Stomach (tissue), 9 donors: ENCODE data around the gene TTC33. TPM values are rescaled to one million over a fixed set of nuclear protein-coding genes. Genes with fewer than 3 reads are reported as not detected.
A peak's percentile ranks its signal among the peaks of the same experiment; 100 is the strongest.

Experiments used
- DNase-seq, 2 donors: peaks; one replicate each; pipeline versions ENCODE4 v3.0.0 to v3.0.0-alpha.2; 2013 to 2019
- H3K27ac ChIP-seq, 5 donors: fragments of 200-600 bp in 4 of 5; sonication (generic) in 4 of 5; one replicate each; pipeline ENCODE4 v1.5.1; 2013 to 2019; ENCODE audit warnings: mild to moderate bottlenecking in 1 of 5, moderate library complexity in 1 of 5
- H3K27me3 ChIP-seq, 3 donors: fragments of 200-600 bp; sonication (generic); one replicate each; pipeline ENCODE4 v1.5.1; 2017 to 2019; ENCODE audit warnings: mixed run types in 1 of 3
- H3K36me3 ChIP-seq, 4 donors: fragments of 200-600 bp; sonication (generic); 1 replicate in 3 of 4; 2 replicates in 1 of 4; pipeline ENCODE4 v1.5.1; 2016 to 2019
- H3K4me1 ChIP-seq, 4 donors: fragments of 200-600 bp; sonication (generic); one replicate each; pipeline ENCODE4 v1.5.1; 2016 to 2019
- H3K4me3 ChIP-seq, 4 donors: fragments of 200-600 bp; sonication (generic) in 3 of 4; one replicate each; pipeline ENCODE4 v1.5.1; 2016 to 2019; ENCODE audit warnings: mild to moderate bottlenecking in 1 of 4
- H3K9me3 ChIP-seq, 4 donors: fragments of 200-600 bp; sonication (generic); one replicate each; pipeline ENCODE4 v1.5.1; 2016 to 2019
- EP300 ChIP-seq: sonication (generic); formaldehyde crosslinking; IDR thresholded peaks from one replicate; pipeline ENCODE4 v1.6.1; 2017; ENCODE audit warnings: antibody characterized with exemption
- POLR2A ChIP-seq, 4 donors: fragments of 450-650 bp; IDR thresholded peaks; one replicate each; pipeline ENCODE4 v1.6.1; 2016; ENCODE audit warnings: antibody characterized with exemption in 4 of 4, control low read depth in 2 of 4, mild to moderate bottlenecking in 1 of 4, moderate library complexity in 1 of 4
- POLR2AphosphoS5 ChIP-seq, 3 donors: sonication (generic); formaldehyde crosslinking; IDR thresholded peaks; one replicate each; pipeline ENCODE4 v1.6.1; 2016; ENCODE audit warnings: antibody characterized with exemption in 3 of 3
- WGBS, 5 donors: extraction: QIAGEN DNeasy Blood & Tissue Kit in 3 of 5; methylation state at CpG; one replicate each; pipeline versions ENCODE4 v1.1.5 to v1.1.7; 2013 to 2018; 5-methylcytosine and 5-hydroxymethylcytosine counted together
- intact Hi-C: fragments of 100-400 bp; cut with DNase I; formaldehyde crosslinking; loops from one replicate; pipeline ENCODE4 v1.15.1; 2023; ENCODE audit warnings: low total_unique reads
- polyA plus RNA-seq, 3 donors: library from polyadenylated mRNA; stranded (reverse); fragments of 200-250 nt; gene quantifications; one replicate each; pipeline ENCODE4 v1.2.3, GENCODE V29; 2013
- total RNA-seq, 5 donors: library from RNA; depleted of rRNA; stranded (reverse); fragments of >200 nt; gene quantifications; one replicate each; pipeline versions ENCODE4 v1.1.0 to v1.2.3, GENCODE V29; 2014 to 2016
- TF ChIP-seq, protein P1 (sequence below), 7 experiments: fragments of 450-650 bp in 4 of 7; fragments of 200-600 bp in 3 of 7; sonication (generic) in 3 of 7; IDR thresholded peaks; one replicate each; pipeline ENCODE4 v1.5.1; 2016 to 2019; ENCODE audit warnings: antibody characterized with exemption in 7 of 7, control low read depth in 2 of 7, mild to moderate bottlenecking in 1 of 7
- donor health status: healthy with polysubstance abuse.
- donor health status: Bipolar disorder and iron deficiency.
- donor health status: healthy.

The TTC33 gene
- total and polyA plus RNA-seq, 8 donors = 0.29 to 41.5 (median 7.3) TPM

DNA sequence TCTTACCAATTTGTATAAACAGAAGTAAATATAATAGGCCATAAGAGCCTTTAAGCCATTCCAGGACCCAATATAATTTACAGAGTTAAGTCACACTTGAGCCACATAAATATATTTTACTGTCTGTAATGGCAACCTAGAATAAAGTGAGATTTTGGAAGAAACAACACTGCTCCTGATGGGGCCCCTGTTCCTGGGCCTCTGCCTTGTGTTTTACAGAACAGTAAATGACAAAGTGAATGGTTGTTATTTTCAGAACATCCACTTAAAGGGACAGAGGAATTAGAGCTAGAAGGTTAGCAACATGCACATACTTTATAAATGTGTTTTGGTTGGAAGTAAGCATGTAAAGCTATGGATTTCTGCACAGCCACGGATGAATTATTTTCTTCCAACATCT, 72.5 kb downstream of the TTC33 start:
- Histone ChIP-seq H3K27ac (peak overlapping the region in 4 of 5 donors; percentile 93 to 97 (median 94)), H3K4me3 (peak overlapping the region; percentile 65 to 85 (median 76))
- intact Hi-C loops = no loop called here

DNA sequence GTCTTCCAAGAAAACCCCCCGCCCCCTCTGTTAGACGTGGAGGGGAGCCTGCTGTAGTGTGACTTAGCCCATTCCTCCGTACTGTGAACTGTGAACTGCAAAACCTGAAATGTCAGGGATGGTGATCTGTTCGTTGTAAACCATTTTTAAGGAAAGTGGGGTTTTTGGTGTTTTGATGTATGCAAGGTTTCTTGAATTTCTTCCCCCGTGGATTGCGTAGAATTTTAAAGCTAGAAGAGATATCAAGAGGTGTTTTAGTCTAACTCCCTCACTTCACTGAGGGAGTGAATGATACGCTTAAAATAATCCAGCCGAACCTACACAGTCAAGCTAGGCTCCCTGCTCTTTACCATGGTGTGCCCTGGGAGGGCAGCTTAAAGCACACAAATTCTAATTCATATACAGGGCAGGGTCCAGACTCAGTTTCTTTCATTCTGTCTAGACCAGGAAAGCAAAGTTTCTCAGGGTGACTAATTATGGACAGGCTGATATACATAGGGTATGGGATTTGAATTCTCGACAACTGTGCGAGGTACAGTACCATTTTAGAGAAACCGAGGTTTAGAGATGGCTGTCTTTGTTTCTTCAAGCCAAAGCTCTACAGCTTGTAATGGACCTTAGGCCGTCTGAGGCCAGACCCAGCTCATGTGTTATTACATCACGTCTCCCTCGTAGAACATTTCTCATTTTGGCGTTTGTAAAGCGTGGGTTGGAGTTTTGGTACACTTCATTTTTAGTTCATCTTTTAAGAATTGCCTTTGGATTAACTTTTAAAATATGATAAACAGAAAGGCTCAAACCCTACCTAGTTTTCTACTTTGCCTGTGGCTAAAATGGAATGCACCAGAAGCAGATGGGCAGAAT, 73.4 kb downstream of the TTC33 start:
- H3K36me3 ChIP-seq = peaks cover 0 to 12% (median 0%) of the 10 kb centered on the region in 4 donors
- H3K4me3 ChIP-seq = peak overlapping the region; percentile 65 to 85 (median 76)
- DNase-seq = no peak
- 17 to 40% (median 24%) methylated on average over 16 of the region's 16 CpGs for WGBS, 5 donors
- intact Hi-C loops = no loop called here
- TF ChIP-seq EP300 (no peak), POLR2AphosphoS5 (IDR thresholded peaks at IDR 0.05) (peak in 1 of 3 donors; percentile 39)
- no peaks in the 10 kb centered on the region for H3K27me3 ChIP-seq
- peak overlapping the region; percentile 93 to 97 (median 95) for H3K27ac ChIP-seq
- no peaks in the 10 kb centered on the region for H3K9me3 ChIP-seq
- H3K4me1 ChIP-seq = peaks cover 3 to 83% (median 63%) of the 10 kb centered on the region in 4 donors

More for the DNA sequence above, 72.5 kb downstream of the TTC33 start:
- WGBS, 5 donors = 8 to 27% (median 11%) methylated on average over 1 of the region's 1 CpG
- no peak for DNase-seq
- TF ChIP-seq, protein P1, sequence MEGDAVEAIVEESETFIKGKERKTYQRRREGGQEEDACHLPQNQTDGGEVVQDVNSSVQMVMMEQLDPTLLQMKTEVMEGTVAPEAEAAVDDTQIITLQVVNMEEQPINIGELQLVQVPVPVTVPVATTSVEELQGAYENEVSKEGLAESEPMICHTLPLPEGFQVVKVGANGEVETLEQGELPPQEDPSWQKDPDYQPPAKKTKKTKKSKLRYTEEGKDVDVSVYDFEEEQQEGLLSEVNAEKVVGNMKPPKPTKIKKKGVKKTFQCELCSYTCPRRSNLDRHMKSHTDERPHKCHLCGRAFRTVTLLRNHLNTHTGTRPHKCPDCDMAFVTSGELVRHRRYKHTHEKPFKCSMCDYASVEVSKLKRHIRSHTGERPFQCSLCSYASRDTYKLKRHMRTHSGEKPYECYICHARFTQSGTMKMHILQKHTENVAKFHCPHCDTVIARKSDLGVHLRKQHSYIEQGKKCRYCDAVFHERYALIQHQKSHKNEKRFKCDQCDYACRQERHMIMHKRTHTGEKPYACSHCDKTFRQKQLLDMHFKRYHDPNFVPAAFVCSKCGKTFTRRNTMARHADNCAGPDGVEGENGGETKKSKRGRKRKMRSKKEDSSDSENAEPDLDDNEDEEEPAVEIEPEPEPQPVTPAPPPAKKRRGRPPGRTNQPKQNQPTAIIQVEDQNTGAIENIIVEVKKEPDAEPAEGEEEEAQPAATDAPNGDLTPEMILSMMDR (IDR thresholded peaks at IDR 0.05) = no peak
- TF ChIP-seq POLR2AphosphoS5 (IDR thresholded peaks at IDR 0.05) (no peak), EP300 (no peak), POLR2A (IDR thresholded peaks at IDR 0.05) (no peak)
- Histone ChIP-seq H3K27me3 (no peaks in the 10 kb centered on the region), H3K36me3 (peaks cover 0 to 12% (median 0%) of the 10 kb centered on the region in 4 donors), H3K9me3 (no peaks in the 10 kb centered on the region), H3K4me1 (peaks cover 9 to 84% (median 63%) of the 10 kb centered on the region in 4 donors)

DNA sequence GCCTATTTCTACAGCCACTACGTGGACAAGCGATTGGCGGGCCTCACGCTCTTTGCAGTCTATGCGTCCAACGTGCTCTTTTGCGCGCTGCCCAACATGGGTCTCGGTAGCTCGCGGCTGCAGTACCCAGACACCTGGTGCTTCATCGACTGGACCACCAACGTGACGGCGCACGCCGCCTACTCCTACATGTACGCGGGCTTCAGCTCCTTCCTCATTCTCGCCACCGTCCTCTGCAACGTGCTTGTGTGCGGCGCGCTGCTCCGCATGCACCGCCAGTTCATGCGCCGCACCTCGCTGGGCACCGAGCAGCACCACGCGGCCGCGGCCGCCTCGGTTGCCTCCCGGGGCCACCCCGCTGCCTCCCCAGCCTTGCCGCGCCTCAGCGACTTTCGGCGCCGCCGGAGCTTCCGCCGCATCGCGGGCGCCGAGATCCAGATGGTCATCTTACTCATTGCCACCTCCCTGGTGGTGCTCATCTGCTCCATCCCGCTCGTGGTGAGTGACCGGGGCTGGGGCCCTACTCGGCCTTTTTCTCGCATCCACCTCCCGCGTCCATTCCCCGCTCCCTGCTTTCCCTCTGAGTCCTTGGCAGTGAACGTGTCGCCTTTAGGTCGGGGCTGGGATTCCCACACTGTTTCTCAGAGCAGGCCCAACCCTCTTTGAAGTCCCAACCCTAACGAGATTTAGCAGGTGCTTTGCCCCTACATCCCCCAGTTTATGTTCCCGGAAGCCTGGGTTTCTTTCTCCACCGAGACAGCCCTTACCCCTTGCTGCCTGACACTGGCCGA, 74.2 kb downstream of the TTC33 start:
- Histone ChIP-seq H3K36me3 (peaks cover 0 to 7% (median 0%) of the 10 kb centered on the region in 4 donors), H3K4me3 (peak overlapping the region; percentile 65 to 85 (median 76)), H3K27ac (peak overlapping the region; percentile 93 to 97 (median 95)), H3K27me3 (no peaks in the 10 kb centered on the region), H3K4me1 (peaks cover 0 to 83% (median 63%) of the 10 kb centered on the region in 4 donors), H3K9me3 (no peaks in the 10 kb centered on the region)
- DNase-seq = peak; percentile 44 to 66
- no peak for TF ChIP-seq POLR2AphosphoS5 (IDR thresholded peaks at IDR 0.05)
- TF ChIP-seq, protein P1 (IDR thresholded peaks at IDR 0.05) = no peak
- TF ChIP-seq EP300 = no peak
- no peak for TF ChIP-seq POLR2A (IDR thresholded peaks at IDR 0.05)
- 2 to 5% (median 3%) methylated on average over 37 to 67 of the region's 67 CpGs for WGBS, 5 donors
- intact Hi-C loops = no loop called here

DNA sequence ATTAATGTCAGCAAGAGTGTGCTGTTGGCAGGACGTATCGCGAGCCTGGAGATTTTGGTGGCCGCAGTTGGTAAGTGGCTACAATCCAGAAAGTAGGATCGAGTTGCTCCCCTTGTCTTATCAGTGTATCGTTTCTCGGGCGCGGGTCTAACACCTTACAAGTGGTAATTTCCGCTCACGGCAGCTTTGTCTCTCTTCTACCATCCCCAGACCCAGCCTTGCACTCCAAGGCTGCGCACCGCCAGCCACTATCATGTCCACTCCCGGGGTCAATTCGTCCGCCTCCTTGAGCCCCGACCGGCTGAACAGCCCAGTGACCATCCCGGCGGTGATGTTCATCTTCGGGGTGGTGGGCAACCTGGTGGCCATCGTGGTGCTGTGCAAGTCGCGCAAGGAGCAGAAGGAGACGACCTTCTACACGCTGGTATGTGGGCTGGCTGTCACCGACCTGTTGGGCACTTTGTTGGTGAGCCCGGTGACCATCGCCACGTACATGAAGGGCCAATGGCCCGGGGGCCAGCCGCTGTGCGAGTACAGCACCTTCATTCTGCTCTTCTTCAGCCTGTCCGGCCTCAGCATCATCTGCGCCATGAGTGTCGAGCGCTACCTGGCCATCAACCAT, 74.9 kb downstream of the TTC33 start:
- H3K9me3 ChIP-seq = no peaks in the 10 kb centered on the region
- H3K27me3 ChIP-seq = no peaks in the 10 kb centered on the region
- intact Hi-C loops = no loop called here
- peak overlapping the region; percentile 65 to 85 (median 76) for H3K4me3 ChIP-seq
- peaks cover 0 to 7% (median 0%) of the 10 kb centered on the region in 4 donors for H3K36me3 ChIP-seq
- H3K4me1 ChIP-seq = peaks cover 0 to 81% (median 62%) of the 10 kb centered on the region in 4 donors
- peak in 1 of 2 donors; percentile 58 for DNase-seq
- WGBS, 5 donors = 1 to 13% (median 2%) methylated on average over 26 to 37 of the region's 37 CpGs
- H3K27ac ChIP-seq = peak overlapping the region; percentile 93 to 97 (median 95)
- no peak for TF ChIP-seq POLR2A (IDR thresholded peaks at IDR 0.05)
- TF ChIP-seq, protein P1 (IDR thresholded peaks at IDR 0.05) = peak in 2 of 7 experiments; percentile 9 to 13
